ENCODE results near the gene VANGL2. TPM values are rescaled to one million over a fixed set of nuclear protein-coding genes. Genes with fewer than 3 reads are reported as not detected.

VANGL2 gene
- total and polyA plus RNA-seq, 2 of the 8 experiments (the other 6 are each of a cell fraction or from before 2014, with no cell fraction given), result 62.5 to 118 TPM

- H3K56ac ChIP-seq (replicated peaks; ENCODE audit: insufficient read length, low read depth, low read length), result no peak overlapping the region
- no peak overlapping the region for H4K8ac ChIP-seq (ENCODE audit: extremely low read depth, insufficient read depth, low read length)
- no peak for TF ChIP-seq CBX5 (IDR thresholded peaks at IDR 0.05; ENCODE audit: low read depth, low read length)
- TF ChIP-seq RBBP5 (IDR thresholded peaks at IDR 0.05; ENCODE audit: borderline replicate concordance, low read depth, low read length), result no peak
- TF ChIP-seq NRF1 (IDR thresholded peaks at IDR 0.05; ENCODE audit: low read depth, low read length), result no peak
- no peak for TF ChIP-seq SP4 (IDR thresholded peaks at IDR 0.05; ENCODE audit: low read length)
- TF ChIP-seq MAFK (IDR thresholded peaks at IDR 0.05; ENCODE audit: low read depth, low read length), result no peak
- TF ChIP-seq E2F6 (IDR thresholded peaks at IDR 0.05), result no peak
- no peak for TF ChIP-seq RAD21 (IDR thresholded peaks at IDR 0.05 in 1 of 2, conservative IDR thresholded peaks at IDR 0.05 in 1 of 2; ENCODE audit: low read depth in 2 of 2, low read length in 2 of 2)
- TF ChIP-seq EZH2 (IDR thresholded peaks at IDR 0.05; ENCODE audit: low read depth, low read length, severe bottlenecking), result no peak
- TF ChIP-seq SP2 (IDR thresholded peaks at IDR 0.05; ENCODE audit: low read length), result no peak
- no peak for TF ChIP-seq TCF12 (IDR thresholded peaks at IDR 0.05; ENCODE audit: low read depth, low read length)
- TF ChIP-seq TBP (IDR thresholded peaks at IDR 0.05; ENCODE audit: low read depth, low read length), result no peak
- no peak for TF ChIP-seq FOSL1 (IDR thresholded peaks at IDR 0.05; ENCODE audit: insufficient read depth, low read depth, low read length)
- TF ChIP-seq GABPA (IDR thresholded peaks at IDR 0.05; ENCODE audit: borderline replicate concordance, insufficient read depth, low read length), result no peak
- no peak for TF ChIP-seq BACH1 (IDR thresholded peaks at IDR 0.05; ENCODE audit: low read length)
- no peaks in the 10 kb centered on the region for H3K23me2 ChIP-seq (ENCODE audit: low read depth, low read length)
- no peak overlapping the region for H2BK20ac ChIP-seq (ENCODE audit: low read length)
- no peak overlapping the region for H2AK5ac ChIP-seq (ENCODE audit: low read depth, low read length)
- H3K27ac ChIP-seq (ENCODE audit: low read depth, low read length), result no peak overlapping the region
- no peak overlapping the region for H2BK120ac ChIP-seq (replicated peaks; ENCODE audit: low read depth, low read length)
- H3K4me3 ChIP-seq (ENCODE audit: extremely low read depth in 1 of 4, insufficient read depth in 2 of 4, low read depth in 3 of 4, low read length in 4 of 4), result no peak overlapping the region
- H3K9ac ChIP-seq (replicated peaks in 1 of 4; ENCODE audit: extremely low read depth in 1 of 4, low read depth in 3 of 4, low read length in 3 of 4), result no peak overlapping the region
- H3K9me3 ChIP-seq (ENCODE audit: insufficient read depth in 2 of 2, low read depth in 1 of 2, low read length in 1 of 2), result no peaks in the 10 kb centered on the region
- no peak overlapping the region for H3K23ac ChIP-seq (ENCODE audit: insufficient read length)
- H3K14ac ChIP-seq (ENCODE audit: insufficient read length), result no peak overlapping the region
- H3K36me3 ChIP-seq (ENCODE audit: control insufficient read depth in 2 of 4, insufficient read depth in 4 of 4, low read length in 3 of 4), result no peaks in the 10 kb centered on the region
- no peak overlapping the region for H2BK15ac ChIP-seq (ENCODE audit: low read length)
- H4K20me1 ChIP-seq (replicated peaks in 1 of 2; ENCODE audit: control insufficient read depth in 1 of 2, insufficient read depth in 2 of 2, low read length in 2 of 2), result no peaks in the 10 kb centered on the region
- no peak overlapping the region for H4K5ac ChIP-seq (ENCODE audit: insufficient read length, low read depth, low read length)
- no peaks in the 10 kb centered on the region for H3K27me3 ChIP-seq (replicated peaks in 1 of 4; ENCODE audit: control insufficient read depth in 3 of 4, extremely low read depth in 1 of 4, insufficient read depth in 3 of 4, low read length in 3 of 4)
- no peak overlapping the region for H3K4ac ChIP-seq (replicated peaks; ENCODE audit: insufficient read length, low read depth, low read length)
- H3K79me1 ChIP-seq (ENCODE audit: low read depth, low read length), result no peaks in the 10 kb centered on the region
- peaks cover 0 to 3% (median 0%) of the 10 kb centered on the region in 4 experiments; a peak in 1 of 7 replicates for H3K4me1 ChIP-seq (replicated peaks in 1 of 4; ENCODE audit: control insufficient read depth in 3 of 4, insufficient read depth in 4 of 4, low read length in 3 of 4)
- ChIA-PET CTCF (ENCODE audit: partially characterized antibody) (no interaction called here), POLR2A (ENCODE audit: partially characterized antibody) (no interaction called here)
- H2BK5ac ChIP-seq (ENCODE audit: low read depth, low read length), result no peak overlapping the region
- DNase-seq (ENCODE audit: low read depth in 1 of 2, low spot score in 2 of 2) (no peak), FAIRE-seq (no peak)
- no peak overlapping the region for H4K91ac ChIP-seq (replicated peaks; ENCODE audit: insufficient read length, low read length)
- H3K79me2 ChIP-seq (ENCODE audit: control insufficient read depth in 1 of 2, insufficient read depth in 2 of 2, low read length in 2 of 2), result no peaks in the 10 kb centered on the region
- WGBS, 2 experiments (ENCODE audit: extremely low coverage in 1 of 2, insufficient coverage in 1 of 2, insufficient read length in 1 of 2, insufficient replicate concordance in 2 of 2, low coverage in 1 of 2, low lambda C conversion rate in 2 of 2, missing lambda C conversion rate in 1 of 2), result 88% methylated on average over 2 of the region's 2 CpGs; no CpG with 5 or more reads in 1 of the 2 experiments
- no peak overlapping the region for H2AFZ ChIP-seq (ENCODE audit: low read length)
- no peak overlapping the region for H3K18ac ChIP-seq (ENCODE audit: extremely low read depth, low read length)
- H3K4me2 ChIP-seq (ENCODE audit: insufficient read depth in 1 of 2, low read depth in 2 of 2, low read length in 2 of 2), result no peak overlapping the region
- H2BK12ac ChIP-seq (ENCODE audit: low read depth, low read length), result no peak overlapping the region
Measured at GRCh38 chr1:160436966-160437365, 36.6 kb downstream of the VANGL2 start.
